ENCODE results near the gene LATS2.
"Not testable (repeated sequence)": the region's sequence is repeated elsewhere in the genome, so short reads cannot be mapped to it uniquely, and the experiment has no call there.

The LATS2 gene

DNA sequence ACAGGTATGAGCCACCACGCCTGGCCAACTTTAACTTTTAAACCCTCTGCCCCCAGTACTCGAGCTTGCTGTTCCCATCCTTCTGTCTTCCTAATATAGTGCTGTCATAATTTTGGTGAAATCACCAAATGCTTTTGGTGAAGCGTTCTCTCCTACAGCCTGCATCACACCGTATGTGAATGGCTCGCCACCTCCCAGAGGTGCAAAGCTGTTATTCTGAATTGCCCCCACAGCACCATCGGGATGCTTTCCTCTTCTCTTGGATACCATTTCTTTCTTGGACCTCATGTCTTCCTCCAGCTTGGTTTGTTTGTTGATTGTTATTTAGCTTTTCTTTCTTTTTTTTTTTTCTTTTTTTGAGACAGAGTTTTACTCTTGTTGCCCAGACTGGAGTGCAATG lies 105.9 kb downstream of the LATS2 start:
- no peaks in the 10 kb centered on the region for H3K9me3 ChIP-seq
- H3K4me1 ChIP-seq (ENCODE audit: control insufficient read depth in 1 of 2, insufficient read depth in 1 of 2, low read depth in 1 of 2, low read length in 1 of 2), result peaks cover 3 to 5% of the 10 kb centered on the region in 2 experiments
- H3K4me3 ChIP-seq (ENCODE audit: low read depth in 1 of 2, low read length in 1 of 2), result no peak overlapping the region
- H3K27ac ChIP-seq, result no peak overlapping the region
- no peaks in the 10 kb centered on the region for H3K36me3 ChIP-seq
- TF ChIP-seq, protein P1, sequence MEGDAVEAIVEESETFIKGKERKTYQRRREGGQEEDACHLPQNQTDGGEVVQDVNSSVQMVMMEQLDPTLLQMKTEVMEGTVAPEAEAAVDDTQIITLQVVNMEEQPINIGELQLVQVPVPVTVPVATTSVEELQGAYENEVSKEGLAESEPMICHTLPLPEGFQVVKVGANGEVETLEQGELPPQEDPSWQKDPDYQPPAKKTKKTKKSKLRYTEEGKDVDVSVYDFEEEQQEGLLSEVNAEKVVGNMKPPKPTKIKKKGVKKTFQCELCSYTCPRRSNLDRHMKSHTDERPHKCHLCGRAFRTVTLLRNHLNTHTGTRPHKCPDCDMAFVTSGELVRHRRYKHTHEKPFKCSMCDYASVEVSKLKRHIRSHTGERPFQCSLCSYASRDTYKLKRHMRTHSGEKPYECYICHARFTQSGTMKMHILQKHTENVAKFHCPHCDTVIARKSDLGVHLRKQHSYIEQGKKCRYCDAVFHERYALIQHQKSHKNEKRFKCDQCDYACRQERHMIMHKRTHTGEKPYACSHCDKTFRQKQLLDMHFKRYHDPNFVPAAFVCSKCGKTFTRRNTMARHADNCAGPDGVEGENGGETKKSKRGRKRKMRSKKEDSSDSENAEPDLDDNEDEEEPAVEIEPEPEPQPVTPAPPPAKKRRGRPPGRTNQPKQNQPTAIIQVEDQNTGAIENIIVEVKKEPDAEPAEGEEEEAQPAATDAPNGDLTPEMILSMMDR (IDR thresholded peaks at IDR 0.05), result no peak
- H3K27me3 ChIP-seq, result no peaks in the 10 kb centered on the region

DNA sequence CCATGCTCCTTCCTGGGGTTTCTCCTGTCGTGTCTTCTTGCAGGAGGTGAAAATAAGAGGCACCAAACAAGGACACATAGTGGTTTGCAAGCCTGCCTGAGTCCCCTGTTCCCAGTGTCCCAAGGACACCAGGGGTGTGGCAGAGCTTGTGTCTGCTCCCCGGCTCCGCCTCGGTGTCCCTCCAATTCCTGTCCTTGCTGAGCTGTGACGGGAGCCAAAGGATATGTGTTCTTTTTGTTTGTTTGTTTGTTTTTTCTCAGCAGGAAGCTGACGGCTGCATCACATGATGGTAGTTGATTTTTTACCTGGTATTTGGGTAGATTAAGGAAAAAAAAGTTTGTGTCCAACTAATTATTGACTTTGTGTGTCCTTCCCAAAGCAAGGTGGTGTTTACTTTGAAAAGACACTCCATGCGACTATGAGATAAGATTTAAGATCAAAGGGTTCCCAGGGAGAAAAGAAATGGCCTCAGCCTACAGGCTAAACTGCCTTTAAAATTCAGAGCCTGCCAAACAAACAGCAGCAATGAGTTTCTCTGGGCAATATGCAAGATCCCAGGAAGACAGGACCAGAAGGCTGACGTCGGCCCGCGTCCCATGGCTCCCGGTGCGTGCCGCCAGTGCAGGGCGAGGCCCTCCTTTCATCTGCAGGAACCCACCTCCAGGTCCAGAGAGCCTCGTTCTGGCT lies 108.0 kb downstream of the LATS2 start:
- Histone ChIP-seq H3K4me1 (ENCODE audit: control insufficient read depth in 1 of 2, insufficient read depth in 1 of 2, low read depth in 1 of 2, low read length in 1 of 2) (peaks cover 3 to 5% of the 10 kb centered on the region in 2 experiments), H3K27ac (no peak overlapping the region), H3K9me3 (no peaks in the 10 kb centered on the region), H3K36me3 (no peaks in the 10 kb centered on the region), H3K4me3 (ENCODE audit: low read depth in 1 of 2, low read length in 1 of 2) (no peak overlapping the region), H3K27me3 (no peaks in the 10 kb centered on the region)
- TF ChIP-seq, protein P1 (IDR thresholded peaks at IDR 0.05), result no peak

DNA sequence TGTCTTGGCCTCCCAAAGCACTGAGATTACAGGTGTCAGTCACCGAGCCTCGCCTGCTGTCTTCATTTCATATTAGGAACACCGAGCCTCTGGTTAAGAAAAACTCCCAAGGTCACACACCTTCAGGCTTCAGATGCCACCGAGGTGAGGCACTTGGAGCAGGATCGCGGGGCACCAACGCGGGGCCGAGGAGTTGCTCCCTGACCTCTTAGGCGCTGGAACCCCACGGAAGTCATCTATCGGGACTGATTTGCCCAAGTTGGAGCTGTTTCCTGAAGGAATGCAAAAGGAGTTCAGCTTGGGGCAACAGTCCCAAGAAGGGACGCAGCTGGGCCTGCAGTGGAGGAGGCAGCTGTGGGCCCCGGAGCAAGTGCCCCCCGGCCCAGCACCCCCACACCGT lies 108.5 kb downstream of the LATS2 start:
- H3K27ac ChIP-seq, result no peak overlapping the region
- no peaks in the 10 kb centered on the region for H3K9me3 ChIP-seq
- peaks cover 3 to 5% of the 10 kb centered on the region in 2 experiments for H3K4me1 ChIP-seq (ENCODE audit: control insufficient read depth in 1 of 2, insufficient read depth in 1 of 2, low read depth in 1 of 2, low read length in 1 of 2)
- no peaks in the 10 kb centered on the region for H3K27me3 ChIP-seq
- no peaks in the 10 kb centered on the region for H3K36me3 ChIP-seq
- no peak overlapping the region for H3K4me3 ChIP-seq (ENCODE audit: low read depth in 1 of 2, low read length in 1 of 2)
- TF ChIP-seq, protein P1 (IDR thresholded peaks at IDR 0.05), result no peak

DNA sequence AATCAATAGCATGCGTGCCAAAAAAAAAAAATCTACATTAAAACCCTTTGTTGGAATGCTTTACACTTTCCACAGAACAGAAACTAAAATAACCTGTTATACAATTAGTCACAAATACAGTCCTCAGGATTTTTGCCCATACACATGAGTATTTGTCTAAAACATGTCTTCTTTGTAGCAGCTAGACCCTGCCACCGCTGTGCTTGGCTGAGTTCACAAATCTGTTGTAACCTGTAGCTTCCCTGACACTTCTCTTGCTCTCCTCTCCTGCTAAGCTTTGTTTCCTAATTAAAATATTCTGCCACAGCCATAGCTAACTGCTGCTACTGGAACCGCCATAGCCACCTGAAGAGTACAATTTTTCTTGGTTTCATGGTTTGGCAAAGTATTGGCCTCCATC lies 113.4 kb downstream of the LATS2 start:
- H3K27me3 ChIP-seq; H3K36me3 ChIP-seq; H3K9me3 ChIP-seq; H3K4me3 ChIP-seq (ENCODE audit: low read depth in 1 of 2, low read length in 1 of 2); H3K27ac ChIP-seq: not testable (repeated sequence)
- peaks cover 16 to 20% of the 10 kb centered on the region in 2 experiments for H3K4me1 ChIP-seq (ENCODE audit: control insufficient read depth in 1 of 2, insufficient read depth in 1 of 2, low read depth in 1 of 2, low read length in 1 of 2)

DNA sequence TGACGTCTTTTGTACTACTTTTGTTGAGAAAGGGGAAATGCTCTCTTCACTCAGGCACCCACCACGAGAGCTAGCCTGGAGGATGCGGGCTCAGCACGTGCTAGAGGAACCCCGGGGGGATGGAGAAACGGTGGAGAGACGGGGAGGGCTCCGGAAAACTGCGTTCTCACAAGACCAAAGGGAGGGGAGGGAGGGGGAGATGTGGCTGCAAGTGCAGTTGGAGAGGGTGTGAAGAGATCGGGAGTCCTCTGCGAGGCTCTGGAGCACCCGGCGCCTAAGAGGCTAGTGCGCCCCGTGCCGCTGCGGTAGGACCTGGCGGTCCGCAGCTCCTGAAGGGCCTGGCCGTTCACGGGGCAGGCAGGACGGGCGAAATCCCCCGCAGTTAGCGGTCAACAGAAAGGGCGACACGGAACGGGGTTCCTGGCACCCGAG lies 115.4 kb downstream of the LATS2 start:
- Histone ChIP-seq H3K4me3 (ENCODE audit: low read depth in 1 of 2, low read length in 1 of 2) (peak overlapping the region in 1 of 2 experiments; percentile 45), H3K27me3 (peaks cover 5% of the 10 kb centered on the region), H3K36me3 (no peaks in the 10 kb centered on the region), H3K4me1 (ENCODE audit: control insufficient read depth in 1 of 2, insufficient read depth in 1 of 2, low read depth in 1 of 2, low read length in 1 of 2) (peaks cover 16 to 20% of the 10 kb centered on the region in 2 experiments), H3K9me3 (no peaks in the 10 kb centered on the region), H3K27ac (no peak overlapping the region)
- TF ChIP-seq, protein P1 (IDR thresholded peaks at IDR 0.05), result no peak

DNA sequence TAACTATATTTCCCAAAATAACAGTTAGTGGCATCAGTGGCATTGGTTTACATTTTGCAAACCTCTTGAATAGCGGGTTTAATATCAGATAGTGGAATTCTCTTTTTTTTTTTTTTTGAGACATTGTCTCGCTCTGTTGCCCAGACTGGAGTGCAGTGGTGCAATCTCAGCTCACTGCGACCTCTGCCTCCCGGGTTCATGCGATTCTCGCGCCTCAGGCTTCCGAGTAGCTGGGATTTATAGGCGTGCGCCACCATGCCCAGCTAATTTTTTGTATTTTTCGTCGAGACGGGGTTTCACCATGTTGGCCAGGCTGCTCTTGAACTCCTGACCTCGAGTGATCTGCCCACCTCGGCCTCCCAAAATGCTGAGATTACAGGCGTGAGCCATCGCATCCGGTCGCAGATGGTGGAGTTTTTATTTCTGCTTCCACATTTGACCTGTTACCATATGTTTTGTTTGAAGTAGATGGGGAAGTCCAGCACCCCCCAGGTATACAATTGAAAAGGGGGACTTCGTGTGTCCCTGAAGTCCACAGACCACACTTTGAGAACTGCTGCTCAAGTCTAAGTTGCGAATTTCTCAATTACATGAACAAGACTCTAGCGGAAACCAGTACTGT lies 118.3 kb downstream of the LATS2 start:
- H3K4me3 ChIP-seq (ENCODE audit: low read depth in 1 of 2, low read length in 1 of 2), result no peak overlapping the region

DNA sequence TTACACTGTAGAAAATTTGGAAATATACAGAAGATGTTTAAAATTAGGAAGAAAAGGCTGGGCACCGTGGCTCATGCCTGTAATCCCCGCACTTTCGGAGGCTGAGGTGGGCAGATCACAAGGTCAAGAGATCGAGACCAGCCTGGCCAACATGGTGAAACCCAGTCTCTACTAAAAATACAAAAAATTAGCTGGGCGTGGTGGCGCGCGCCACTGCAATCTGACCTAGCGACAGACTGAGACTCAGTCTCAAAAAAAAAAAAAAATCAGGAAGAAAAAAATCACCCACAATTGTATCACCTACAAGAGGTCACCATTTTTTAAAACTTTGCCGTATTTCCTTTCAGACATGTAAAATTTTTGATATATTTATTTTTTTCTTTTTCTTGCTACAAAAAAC lies 120.9 kb downstream of the LATS2 start:
- not testable (repeated sequence) for H3K27ac ChIP-seq; H3K9me3 ChIP-seq; H3K4me3 ChIP-seq (ENCODE audit: low read depth in 1 of 2, low read length in 1 of 2); H3K27me3 ChIP-seq; H3K36me3 ChIP-seq
- H3K4me1 ChIP-seq (ENCODE audit: control insufficient read depth in 1 of 2, insufficient read depth in 1 of 2, low read depth in 1 of 2, low read length in 1 of 2), result peaks cover 8 to 11% of the 10 kb centered on the region in 2 experiments

More for the DNA sequence above, 118.3 kb downstream of the LATS2 start:
- no peak overlapping the region for H3K27ac ChIP-seq
- TF ChIP-seq, protein P1 (IDR thresholded peaks at IDR 0.05), result no peak
- H3K27me3 ChIP-seq, result peaks cover 5% of the 10 kb centered on the region
- no peaks in the 10 kb centered on the region for H3K36me3 ChIP-seq
- H3K9me3 ChIP-seq, result no peaks in the 10 kb centered on the region
- peaks cover 16 to 20% of the 10 kb centered on the region in 2 experiments for H3K4me1 ChIP-seq (ENCODE audit: control insufficient read depth in 1 of 2, insufficient read depth in 1 of 2, low read depth in 1 of 2, low read length in 1 of 2)

Measured in neutrophil (primary cell).